MM.1S (cell line): ENCODE data around the gene CTNNAL1.
"Not testable (repeated sequence)": the region's sequence is repeated elsewhere in the genome, so short reads cannot be mapped to it uniquely, and the experiment has no call there.

Source experiments
- DNase-seq: peaks from one replicate; pipeline ENCODE4 v3.0.0-alpha.2; 2015
- H2AFZ ChIP-seq: fragments of 300-600 bp; sonication (generic); 2 replicates; pipeline ENCODE4 v1.6.0; 2016; ENCODE audit warnings: antibody characterized with exemption, low read length
- H3F3A ChIP-seq: fragments of 300-600 bp; sonication (generic); 2 replicates; pipeline ENCODE4 v1.6.1; 2016; ENCODE audit warnings: mild to moderate bottlenecking, antibody characterized with exemption, low read length, moderate library complexity, mixed read lengths; ENCODE audit not compliant: insufficient read depth
- H3K27ac ChIP-seq: fragments of 300-600 bp; sonication (generic); 2 replicates; pipeline ENCODE4 v1.5.1; 2016; ENCODE audit warnings: mild to moderate bottlenecking, low read length
- H3K27me3 ChIP-seq: fragments of 300-600 bp; sonication (generic); replicated peaks from 2 replicates; pipeline ENCODE4 v1.6.0; 2016; ENCODE audit warnings: low read length; ENCODE audit not compliant: insufficient read depth
- H3K36me3 ChIP-seq: fragments of 300-600 bp; sonication (generic); replicated peaks from 2 replicates; pipeline ENCODE4 v1.6.1; 2016; ENCODE audit warnings: mild to moderate bottlenecking, low read length, mixed read lengths; ENCODE audit not compliant: insufficient read depth
- H3K4me1 ChIP-seq: fragments of 300-600 bp; sonication (generic); 2 replicates; pipeline ENCODE4 v1.6.1; 2016; ENCODE audit warnings: low read length, mixed read lengths
- H3K4me2 ChIP-seq: fragments of 300-600 bp; sonication (generic); 2 replicates; pipeline ENCODE4 v1.6.0; 2016; ENCODE audit warnings: low read depth, low read length
- H3K4me3 ChIP-seq: fragments of 300-600 bp; sonication (generic); 2 replicates; pipeline ENCODE4 v1.5.1; 2016; ENCODE audit warnings: low read length, mixed read lengths
- H3K79me2 ChIP-seq: fragments of 300-600 bp; sonication (generic); 2 replicates; pipeline ENCODE4 v1.6.1; 2016; ENCODE audit warnings: mixed run types, low read length, mixed read lengths
- H3K9ac ChIP-seq: fragments of 300-600 bp; sonication (generic); 2 replicates; pipeline ENCODE4 v1.6.1; 2016; ENCODE audit warnings: low read length, mixed read lengths
- H3K9me2 ChIP-seq: fragments of 300-600 bp; sonication (generic); replicated peaks from 2 replicates; pipeline ENCODE4 v1.6.1; 2016; ENCODE audit warnings: mild to moderate bottlenecking, low read length, mixed read lengths; ENCODE audit not compliant: insufficient read depth
- H3K9me3 ChIP-seq: fragments of 300-600 bp; sonication (generic); replicated peaks from 2 replicates; pipeline ENCODE4 v1.6.1; 2016; ENCODE audit warnings: mild to moderate bottlenecking, low read length, mixed read lengths; ENCODE audit not compliant: insufficient read depth
- H4K20me1 ChIP-seq: fragments of 300-600 bp; sonication (generic); 2 replicates; pipeline ENCODE4 v1.6.1; 2016; ENCODE audit warnings: mild to moderate bottlenecking, low read length, moderate library complexity, mixed read lengths; ENCODE audit not compliant: insufficient read depth
- EZH2 ChIP-seq: fragments of 300-600 bp; sonication (generic); optimal IDR thresholded peaks from 2 replicates; pipeline ENCODE3; 2017; ENCODE audit warnings: low read depth, mild to moderate bottlenecking, antibody characterized with exemption, low read length, mixed read lengths
- EZH2phosphoT487 ChIP-seq: fragments of 300-600 bp; sonication (generic); IDR thresholded peaks from 2 replicates; pipeline ENCODE4 v1.6.1; 2018; ENCODE audit warnings: antibody characterized with exemption, low read length
- TF ChIP-seq, protein P1 (sequence below): fragments of 300-600 bp; sonication (generic); IDR thresholded peaks from 2 replicates; pipeline ENCODE4 v1.5.1; 2016; ENCODE audit warnings: antibody characterized with exemption, low read length, mixed read lengths

CTNNAL1 gene

DNA sequence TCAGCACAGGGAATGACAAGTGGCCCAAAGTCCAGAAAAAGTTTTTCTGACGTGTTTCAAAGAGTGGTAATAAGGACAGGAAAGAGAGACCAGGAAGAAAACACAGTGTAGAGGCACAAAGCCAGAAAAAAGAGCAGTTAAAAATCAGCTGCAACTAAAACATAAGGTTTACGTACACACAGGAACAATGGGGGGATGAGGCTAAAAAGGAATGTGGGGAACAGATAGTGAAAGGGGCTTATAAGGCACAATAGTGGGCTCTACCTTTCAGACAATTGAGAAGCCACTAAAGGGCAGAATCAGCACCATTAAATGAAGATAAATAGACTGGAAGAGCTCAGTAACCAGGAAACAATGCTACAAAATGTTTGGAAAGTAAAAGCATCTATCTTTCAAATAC is 84.9 kb downstream of the CTNNAL1 start:
- Histone ChIP-seq H3K36me3 (peaks cover 4% of the 10 kb centered on the region; the same call in 1 of the 2 replicates), H3F3A (peaks cover 5% of the 10 kb centered on the region)
- TF ChIP-seq EZH2 (no peak), EZH2phosphoT487 (no peak)
- TF ChIP-seq, protein P1, sequence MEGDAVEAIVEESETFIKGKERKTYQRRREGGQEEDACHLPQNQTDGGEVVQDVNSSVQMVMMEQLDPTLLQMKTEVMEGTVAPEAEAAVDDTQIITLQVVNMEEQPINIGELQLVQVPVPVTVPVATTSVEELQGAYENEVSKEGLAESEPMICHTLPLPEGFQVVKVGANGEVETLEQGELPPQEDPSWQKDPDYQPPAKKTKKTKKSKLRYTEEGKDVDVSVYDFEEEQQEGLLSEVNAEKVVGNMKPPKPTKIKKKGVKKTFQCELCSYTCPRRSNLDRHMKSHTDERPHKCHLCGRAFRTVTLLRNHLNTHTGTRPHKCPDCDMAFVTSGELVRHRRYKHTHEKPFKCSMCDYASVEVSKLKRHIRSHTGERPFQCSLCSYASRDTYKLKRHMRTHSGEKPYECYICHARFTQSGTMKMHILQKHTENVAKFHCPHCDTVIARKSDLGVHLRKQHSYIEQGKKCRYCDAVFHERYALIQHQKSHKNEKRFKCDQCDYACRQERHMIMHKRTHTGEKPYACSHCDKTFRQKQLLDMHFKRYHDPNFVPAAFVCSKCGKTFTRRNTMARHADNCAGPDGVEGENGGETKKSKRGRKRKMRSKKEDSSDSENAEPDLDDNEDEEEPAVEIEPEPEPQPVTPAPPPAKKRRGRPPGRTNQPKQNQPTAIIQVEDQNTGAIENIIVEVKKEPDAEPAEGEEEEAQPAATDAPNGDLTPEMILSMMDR, result no peak

DNA sequence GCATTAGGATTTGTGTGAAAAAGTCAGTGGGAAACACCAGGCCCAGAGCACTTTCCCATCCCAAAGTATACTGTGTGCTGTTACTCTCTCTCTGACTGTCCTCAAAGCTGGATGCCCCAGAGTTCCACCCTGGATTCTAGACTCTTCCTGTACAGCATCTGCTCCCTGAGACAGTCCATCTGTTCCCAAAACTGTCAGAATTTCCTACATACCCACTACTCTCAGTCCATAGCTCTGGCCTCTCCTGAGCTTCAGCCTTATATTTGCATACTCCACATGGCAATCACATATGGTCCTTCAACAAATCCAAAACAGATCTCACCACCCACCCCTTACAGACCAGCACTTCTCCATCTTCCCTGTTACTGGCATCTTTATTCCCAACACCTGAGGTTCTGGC is 88.8 kb downstream of the CTNNAL1 start:
- Histone ChIP-seq H3K27me3 (no peaks in the 10 kb centered on the region), H3K36me3 (peaks cover 4% of the 10 kb centered on the region; the same call in 1 of the 2 replicates), H4K20me1 (no peaks in the 10 kb centered on the region), H3F3A (no peaks in the 10 kb centered on the region), H3K4me2 (no peak overlapping the region), H3K9me2 (no peaks in the 10 kb centered on the region), H2AFZ (no peak overlapping the region), H3K79me2 (no peaks in the 10 kb centered on the region), H3K4me3 (no peak overlapping the region), H3K9ac (no peak overlapping the region), H3K4me1 (no peaks in the 10 kb centered on the region), H3K27ac (no peak overlapping the region), H3K9me3 (no peaks in the 10 kb centered on the region)
- no peak for DNase-seq
- no peak for TF ChIP-seq EZH2phosphoT487
- TF ChIP-seq EZH2, result no peak
- TF ChIP-seq, protein P1, result no peak

More for the DNA sequence above, 84.9 kb downstream of the CTNNAL1 start:
- Histone ChIP-seq H3K4me3 (no peak overlapping the region), H2AFZ (no peak overlapping the region), H4K20me1 (no peaks in the 10 kb centered on the region), H3K4me2 (no peak overlapping the region), H3K9me3 (no peaks in the 10 kb centered on the region), H3K27me3 (no peaks in the 10 kb centered on the region), H3K4me1 (0 out of 2 replicates have a peak, but pooled peaks cover 3% of the 10 kb centered on the region), H3K27ac (no peak overlapping the region), H3K79me2 (peaks cover 29% of the 10 kb centered on the region), H3K9ac (no peak overlapping the region), H3K9me2 (no peaks in the 10 kb centered on the region)
- no peak for DNase-seq

DNA sequence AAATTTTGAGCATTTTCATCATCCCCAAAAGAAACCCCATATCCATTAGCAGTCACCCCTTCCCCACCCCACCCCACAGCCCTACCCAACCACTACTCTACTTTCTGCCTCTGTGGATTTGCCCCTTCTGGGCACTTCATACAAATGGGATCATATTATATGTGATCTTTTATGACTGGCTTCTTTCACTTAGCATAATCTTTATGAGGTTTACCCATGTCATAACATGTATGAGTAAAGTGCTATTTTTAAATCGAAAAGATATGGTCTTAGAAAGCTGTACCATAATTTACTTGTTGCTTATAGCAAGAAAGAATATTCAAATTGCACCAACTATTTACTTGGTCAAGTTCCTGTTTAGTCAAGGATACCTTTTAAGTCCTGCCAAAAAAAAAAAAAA is 92.1 kb downstream of the CTNNAL1 start:
- no peaks in the 10 kb centered on the region for H3K9me3 ChIP-seq
- no peaks in the 10 kb centered on the region for H3K79me2 ChIP-seq
- no peaks in the 10 kb centered on the region for H3F3A ChIP-seq
- no peak overlapping the region for H2AFZ ChIP-seq
- H4K20me1 ChIP-seq, result no peaks in the 10 kb centered on the region
- H3K4me1 ChIP-seq, result no peaks in the 10 kb centered on the region
- H3K27me3 ChIP-seq, result no peaks in the 10 kb centered on the region
- no peak overlapping the region for H3K9ac ChIP-seq
- TF ChIP-seq EZH2phosphoT487, result no peak
- H3K4me2 ChIP-seq, result no peak overlapping the region
- H3K27ac ChIP-seq, result no peak overlapping the region
- peaks cover 4% of the 10 kb centered on the region; the same call in 1 of the 2 replicates for H3K36me3 ChIP-seq
- no peaks in the 10 kb centered on the region for H3K9me2 ChIP-seq
- DNase-seq, result no peak
- no peak overlapping the region for H3K4me3 ChIP-seq

- not testable (repeated sequence) for DNase-seq, H3K9me2 ChIP-seq
Observed at GRCh38 chr9:108920401-108920800, 92.9 kb downstream of the CTNNAL1 start.

More at GRCh38 chr9:108920401-108920800, 92.9 kb downstream of the CTNNAL1 start:
- not testable (repeated sequence) for H3K4me2 ChIP-seq, H4K20me1 ChIP-seq, H3K9me3 ChIP-seq, H2AFZ ChIP-seq, H3K9ac ChIP-seq, H3K4me1 ChIP-seq, H3F3A ChIP-seq, H3K27ac ChIP-seq, H3K4me3 ChIP-seq, H3K27me3 ChIP-seq, H3K79me2 ChIP-seq, H3K36me3 ChIP-seq
